HepG2 (cell line): ENCODE data around the gene WEE1. TPM values are rescaled to one million over a fixed set of nuclear protein-coding genes. Genes with fewer than 3 reads are reported as not detected.

Experiments used
- FOSL2 ChIP-seq: sonication (generic); formaldehyde crosslinking; IDR thresholded peaks from 2 replicates; pipeline ENCODE4 v1.4.0; 2020; ENCODE audit warnings: missing genetic modification reagents
- FOXA3 ChIP-seq: IDR thresholded peaks from 2 replicates; pipeline ENCODE4 v1.6.1; 2016; ENCODE audit warnings: missing genetic modification reagents, missing compliant biosample characterization
- FOXK1 ChIP-seq: sonication (generic); formaldehyde crosslinking; IDR thresholded peaks from 2 replicates; pipeline ENCODE4 v1.4.0; 2020; ENCODE audit warnings: low read depth, missing genetic modification reagents, borderline replicate concordance
- GATAD2A ChIP-seq: IDR thresholded peaks from 2 replicates; pipeline ENCODE4 v1.6.1; 2016
- JUNB ChIP-seq: sonication (generic); formaldehyde crosslinking; IDR thresholded peaks from 2 replicates; pipeline ENCODE4 v1.8.0; 2022; ENCODE audit warnings: missing genetic modification reagents, mild to moderate bottlenecking, borderline replicate concordance
- MEIS2 ChIP-seq: sonication (generic); formaldehyde crosslinking; IDR thresholded peaks from 2 replicates; pipeline ENCODE4 v1.9.0; 2021; ENCODE audit warnings: mild to moderate bottlenecking, missing genetic modification reagents
- MIER2 ChIP-seq: IDR thresholded peaks from 2 replicates; pipeline ENCODE4 v1.6.1; 2016; ENCODE audit warnings: missing biosample characterization, missing genetic modification reagents
- MYC ChIP-seq: sonication (generic); formaldehyde crosslinking; IDR thresholded peaks from 2 replicates; pipeline ENCODE4 v1.9.0; 2021; ENCODE audit warnings: missing genetic modification reagents, borderline replicate concordance
- PRMT3 ChIP-seq: sonication (generic); formaldehyde crosslinking; IDR thresholded peaks from 2 replicates; pipeline ENCODE4 v1.8.1; 2022; ENCODE audit warnings: low read depth, mild to moderate bottlenecking, moderate library complexity, missing genetic modification reagents, borderline replicate concordance
- RARA ChIP-seq: IDR thresholded peaks from 2 replicates; pipeline ENCODE4 v1.6.1; 2016; ENCODE audit warnings: missing genetic modification reagents, missing compliant biosample characterization
- SPEN ChIP-seq: sonication (generic); formaldehyde crosslinking; IDR thresholded peaks from 2 replicates; pipeline ENCODE4 v1.5.1; 2020; ENCODE audit warnings: low read depth, mild to moderate bottlenecking, missing genetic modification reagents
- THAP11 ChIP-seq: IDR thresholded peaks from 2 replicates; pipeline ENCODE4 v1.6.1; 2016; ENCODE audit warnings: missing biosample characterization, missing genetic modification reagents
- ZNF446 ChIP-seq: sonication (generic); formaldehyde crosslinking; IDR thresholded peaks from 2 replicates; pipeline ENCODE4 v1.5.0; 2020; ENCODE audit warnings: mild to moderate bottlenecking, missing genetic modification reagents
- ZNF501 ChIP-seq: sonication (generic); formaldehyde crosslinking; IDR thresholded peaks from 2 replicates; pipeline ENCODE4 v1.5.1; 2020; ENCODE audit warnings: mild to moderate bottlenecking, moderate library complexity, missing genetic modification reagents
- ZNF644 ChIP-seq: IDR thresholded peaks from 2 replicates; pipeline ENCODE4 v1.6.1; 2016; ENCODE audit warnings: low read depth
- ZNF776 ChIP-seq: sonication (generic); formaldehyde crosslinking; IDR thresholded peaks from 2 replicates; pipeline ENCODE4 v1.4.0; 2020; ENCODE audit warnings: mild to moderate bottlenecking, missing genetic modification reagents
- polyA plus RNA-seq, 8 experiments: library from polyadenylated mRNA; depleted of rRNA in 3 of 8; stranded (reverse) in 7 of 8; unstranded in 1 of 8; fragments of >200 nt; fragmentation: Illumina TruSeq in 4 of 8; extraction: Trizol in 4 of 8; gene quantifications; 2 replicates each; pipeline versions ENCODE4 v1.2.1 to v1.2.3, GENCODE V29; 2011 to 2016; ENCODE audit warnings: low read depth in 4 of 8, missing spikeins in 1 of 8, mixed read lengths in 1 of 8; ENCODE audit not compliant: insufficient read depth in 1 of 8
- total RNA-seq, 5 experiments: library from RNA; depleted of rRNA; stranded (reverse); fragments of >200 nt; fragmentation: Illumina TruSeq; extraction: Trizol; gene quantifications; 2 replicates each; pipeline ENCODE4 v1.2.3, GENCODE V29; 2016; ENCODE audit warnings: low read depth in 1 of 5
- TF ChIP-seq, protein P1 (sequence below): IDR thresholded peaks from 2 replicates; pipeline ENCODE4 v1.6.1; 2016
- TF ChIP-seq, protein P2 (sequence below): IDR thresholded peaks from 2 replicates; pipeline ENCODE4 v1.6.1; 2016; ENCODE audit warnings: mild to moderate bottlenecking
- TF ChIP-seq, protein P3 (sequence below): IDR thresholded peaks from 2 replicates; pipeline ENCODE4 v1.6.1; 2016; ENCODE audit warnings: missing compliant biosample characterization, missing genetic modification reagents, borderline replicate concordance
- TF ChIP-seq, protein P4 (sequence below): sonication (generic); formaldehyde crosslinking; IDR thresholded peaks from 2 replicates; pipeline ENCODE4 v1.8.0; 2022; ENCODE audit warnings: missing genetic modification reagents, mild to moderate bottlenecking, moderate library complexity, borderline replicate concordance
- TF ChIP-seq, protein P5 (sequence below), 2 experiments: fragments of 450-650 bp in 1 of 2; sonication (generic) in 1 of 2; formaldehyde crosslinking; IDR thresholded peaks; 2 replicates each; pipeline versions ENCODE4 v1.5.0 to v1.8.0; 2020 to 2022; ENCODE audit warnings: mild to moderate bottlenecking in 1 of 2, missing genetic modification reagents in 1 of 2
- TF ChIP-seq, protein P6 (sequence below): IDR thresholded peaks from 2 replicates; pipeline ENCODE4 v1.6.1; 2016; ENCODE audit warnings: missing genetic modification reagents, missing compliant biosample characterization

WEE1 gene
- total and polyA plus RNA-seq, 2 of the 13 experiments (the other 11 are each of a cell fraction or from before 2014, with no cell fraction given), result 31.4 to 63.7 TPM

DNA sequence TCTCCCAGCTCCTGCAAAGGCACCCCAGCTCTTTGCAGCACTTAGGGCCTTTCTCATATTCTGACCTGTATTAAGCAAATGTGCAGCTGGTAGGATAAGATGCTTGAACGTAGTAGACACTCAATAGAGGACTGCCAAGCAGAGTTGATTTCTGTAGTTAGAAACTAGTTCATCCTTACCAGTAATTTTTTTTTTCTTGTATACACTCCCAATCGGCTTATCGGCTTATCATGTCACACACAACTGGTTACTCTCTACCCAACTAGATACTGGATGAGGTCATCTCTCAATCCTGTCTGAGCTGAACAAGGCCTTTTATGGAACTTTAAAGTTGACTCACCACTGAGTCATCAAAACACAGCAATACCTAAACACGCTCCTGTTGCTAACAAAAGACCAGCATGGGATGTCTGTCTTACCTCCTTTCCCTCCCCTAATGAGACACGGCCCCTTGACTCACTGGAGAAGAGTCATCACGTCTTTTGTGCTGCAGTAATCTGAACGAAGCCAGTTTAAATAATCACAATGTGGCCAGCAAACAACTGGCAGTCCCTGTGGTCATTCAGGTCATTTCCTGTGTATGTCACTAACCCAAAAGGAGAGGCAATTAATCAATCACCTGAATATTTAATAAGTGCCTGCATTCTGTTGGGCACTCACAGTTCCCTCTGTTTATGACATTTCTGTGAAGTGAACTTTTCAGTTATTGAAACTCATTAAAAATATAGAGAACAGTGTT is 7.5 kb upstream of the WEE1 start (continued):
- TF ChIP-seq, protein P1, sequence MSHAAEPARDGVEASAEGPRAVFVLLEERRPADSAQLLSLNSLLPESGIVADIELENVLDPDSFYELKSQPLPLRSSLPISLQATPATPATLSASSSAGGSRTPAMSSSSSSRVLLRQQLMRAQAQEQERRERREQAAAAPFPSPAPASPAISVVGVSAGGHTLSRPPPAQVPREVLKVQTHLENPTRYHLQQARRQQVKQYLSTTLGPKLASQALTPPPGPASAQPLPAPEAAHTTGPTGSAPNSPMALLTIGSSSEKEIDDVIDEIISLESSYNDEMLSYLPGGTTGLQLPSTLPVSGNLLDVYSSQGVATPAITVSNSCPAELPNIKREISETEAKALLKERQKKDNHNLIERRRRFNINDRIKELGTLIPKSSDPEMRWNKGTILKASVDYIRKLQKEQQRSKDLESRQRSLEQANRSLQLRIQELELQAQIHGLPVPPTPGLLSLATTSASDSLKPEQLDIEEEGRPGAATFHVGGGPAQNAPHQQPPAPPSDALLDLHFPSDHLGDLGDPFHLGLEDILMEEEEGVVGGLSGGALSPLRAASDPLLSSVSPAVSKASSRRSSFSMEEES, result 0 out of 2 replicates have a peak, but pooled peaks have one; percentile 24
- TF ChIP-seq, protein P2, sequence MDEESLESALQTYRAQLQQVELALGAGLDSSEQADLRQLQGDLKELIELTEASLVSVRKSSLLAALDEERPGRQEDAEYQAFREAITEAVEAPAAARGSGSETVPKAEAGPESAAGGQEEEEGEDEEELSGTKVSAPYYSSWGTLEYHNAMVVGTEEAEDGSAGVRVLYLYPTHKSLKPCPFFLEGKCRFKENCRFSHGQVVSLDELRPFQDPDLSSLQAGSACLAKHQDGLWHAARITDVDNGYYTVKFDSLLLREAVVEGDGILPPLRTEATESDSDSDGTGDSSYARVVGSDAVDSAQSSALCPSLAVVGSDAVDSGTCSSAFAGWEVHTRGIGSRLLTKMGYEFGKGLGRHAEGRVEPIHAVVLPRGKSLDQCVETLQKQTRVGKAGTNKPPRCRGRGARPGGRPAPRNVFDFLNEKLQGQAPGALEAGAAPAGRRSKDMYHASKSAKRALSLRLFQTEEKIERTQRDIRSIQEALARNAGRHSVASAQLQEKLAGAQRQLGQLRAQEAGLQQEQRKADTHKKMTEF (CRISPR knock-in tag), result peak; percentile 80
- TF ChIP-seq RARA (CRISPR knock-in tag) (peak; percentile 51), ZNF446 (CRISPR knock-in tag) (no peak), THAP11 (CRISPR knock-in tag) (peak; percentile 73), SPEN (CRISPR knock-in tag) (peak; percentile 43; the same call in 1 of the 2 replicates), PRMT3 (CRISPR knock-in tag) (no peak), ZNF776 (CRISPR knock-in tag) (no peak), ZNF644 (CRISPR knock-in tag) (peak; percentile 54; the same call in 1 of the 2 replicates), GATAD2A (peak; percentile 84), FOXA3 (CRISPR knock-in tag) (peak; percentile 75), FOSL2 (peak; percentile 99), ZNF501 (CRISPR knock-in tag) (0 out of 2 replicates have a peak, but pooled peaks have one; percentile 40), FOXK1 (CRISPR knock-in tag) (peak; percentile 91), MEIS2 (CRISPR knock-in tag) (peak; percentile 50; the same call in 1 of the 2 replicates), JUNB (CRISPR knock-in tag) (peak; percentile 96), MYC (CRISPR knock-in tag) (0 out of 2 replicates have a peak, but pooled peaks have one; percentile 26), MIER2 (CRISPR knock-in tag) (peak; percentile 51; the same call in 1 of the 2 replicates)
- TF ChIP-seq, protein P3, sequence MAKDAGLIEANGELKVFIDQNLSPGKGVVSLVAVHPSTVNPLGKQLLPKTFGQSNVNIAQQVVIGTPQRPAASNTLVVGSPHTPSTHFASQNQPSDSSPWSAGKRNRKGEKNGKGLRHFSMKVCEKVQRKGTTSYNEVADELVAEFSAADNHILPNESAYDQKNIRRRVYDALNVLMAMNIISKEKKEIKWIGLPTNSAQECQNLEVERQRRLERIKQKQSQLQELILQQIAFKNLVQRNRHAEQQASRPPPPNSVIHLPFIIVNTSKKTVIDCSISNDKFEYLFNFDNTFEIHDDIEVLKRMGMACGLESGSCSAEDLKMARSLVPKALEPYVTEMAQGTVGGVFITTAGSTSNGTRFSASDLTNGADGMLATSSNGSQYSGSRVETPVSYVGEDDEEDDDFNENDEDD (CRISPR knock-in tag), result peak; percentile 51; the same call in 1 of the 2 replicates
- TF ChIP-seq, protein P4, sequence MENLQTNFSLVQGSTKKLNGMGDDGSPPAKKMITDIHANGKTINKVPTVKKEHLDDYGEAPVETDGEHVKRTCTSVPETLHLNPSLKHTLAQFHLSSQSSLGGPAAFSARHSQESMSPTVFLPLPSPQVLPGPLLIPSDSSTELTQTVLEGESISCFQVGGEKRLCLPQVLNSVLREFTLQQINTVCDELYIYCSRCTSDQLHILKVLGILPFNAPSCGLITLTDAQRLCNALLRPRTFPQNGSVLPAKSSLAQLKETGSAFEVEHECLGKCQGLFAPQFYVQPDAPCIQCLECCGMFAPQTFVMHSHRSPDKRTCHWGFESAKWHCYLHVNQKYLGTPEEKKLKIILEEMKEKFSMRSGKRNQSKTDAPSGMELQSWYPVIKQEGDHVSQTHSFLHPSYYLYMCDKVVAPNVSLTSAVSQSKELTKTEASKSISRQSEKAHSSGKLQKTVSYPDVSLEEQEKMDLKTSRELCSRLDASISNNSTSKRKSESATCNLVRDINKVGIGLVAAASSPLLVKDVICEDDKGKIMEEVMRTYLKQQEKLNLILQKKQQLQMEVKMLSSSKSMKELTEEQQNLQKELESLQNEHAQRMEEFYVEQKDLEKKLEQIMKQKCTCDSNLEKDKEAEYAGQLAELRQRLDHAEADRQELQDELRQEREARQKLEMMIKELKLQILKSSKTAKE (CRISPR knock-in tag), result peak; percentile 71; the same call in 1 of the 2 replicates
- TF ChIP-seq, protein P5, sequence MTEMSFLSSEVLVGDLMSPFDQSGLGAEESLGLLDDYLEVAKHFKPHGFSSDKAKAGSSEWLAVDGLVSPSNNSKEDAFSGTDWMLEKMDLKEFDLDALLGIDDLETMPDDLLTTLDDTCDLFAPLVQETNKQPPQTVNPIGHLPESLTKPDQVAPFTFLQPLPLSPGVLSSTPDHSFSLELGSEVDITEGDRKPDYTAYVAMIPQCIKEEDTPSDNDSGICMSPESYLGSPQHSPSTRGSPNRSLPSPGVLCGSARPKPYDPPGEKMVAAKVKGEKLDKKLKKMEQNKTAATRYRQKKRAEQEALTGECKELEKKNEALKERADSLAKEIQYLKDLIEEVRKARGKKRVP (CRISPR knock-in tag; IDR thresholded peaks at IDR 0.05), result peak in 1 of 2 experiments; percentile 23; a peak in 1 of 4 replicates
- TF ChIP-seq, protein P6, sequence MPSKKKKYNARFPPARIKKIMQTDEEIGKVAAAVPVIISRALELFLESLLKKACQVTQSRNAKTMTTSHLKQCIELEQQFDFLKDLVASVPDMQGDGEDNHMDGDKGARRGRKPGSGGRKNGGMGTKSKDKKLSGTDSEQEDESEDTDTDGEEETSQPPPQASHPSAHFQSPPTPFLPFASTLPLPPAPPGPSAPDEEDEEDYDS (CRISPR knock-in tag), result peak; percentile 79
